Jurkat, Clone E6-1 (cell line): ENCODE data around the gene TIMM44.

Experiments used
- DNase-seq: peaks from one replicate; pipeline ENCODE4 v3.0.0-alpha.2; 2011; ENCODE audit warnings: low read depth, low spot score
- H3K4me3 ChIP-seq: 2 replicates; pipeline ENCODE4 v1.5.1; 2011; ENCODE audit warnings: mild to moderate bottlenecking, low read length, control low read depth, moderate library complexity

The TIMM44 gene

GRCh38 chr19:7928741-7929701, 14.4 kb downstream of the TIMM44 start:
- DNase-seq = peak; percentile 72
- no peak overlapping the region for H3K4me3 ChIP-seq

GRCh38 chr19:7928334-7928706, 15.1 kb downstream of the TIMM44 start:
- H3K4me3 ChIP-seq = no peak overlapping the region

DNA sequence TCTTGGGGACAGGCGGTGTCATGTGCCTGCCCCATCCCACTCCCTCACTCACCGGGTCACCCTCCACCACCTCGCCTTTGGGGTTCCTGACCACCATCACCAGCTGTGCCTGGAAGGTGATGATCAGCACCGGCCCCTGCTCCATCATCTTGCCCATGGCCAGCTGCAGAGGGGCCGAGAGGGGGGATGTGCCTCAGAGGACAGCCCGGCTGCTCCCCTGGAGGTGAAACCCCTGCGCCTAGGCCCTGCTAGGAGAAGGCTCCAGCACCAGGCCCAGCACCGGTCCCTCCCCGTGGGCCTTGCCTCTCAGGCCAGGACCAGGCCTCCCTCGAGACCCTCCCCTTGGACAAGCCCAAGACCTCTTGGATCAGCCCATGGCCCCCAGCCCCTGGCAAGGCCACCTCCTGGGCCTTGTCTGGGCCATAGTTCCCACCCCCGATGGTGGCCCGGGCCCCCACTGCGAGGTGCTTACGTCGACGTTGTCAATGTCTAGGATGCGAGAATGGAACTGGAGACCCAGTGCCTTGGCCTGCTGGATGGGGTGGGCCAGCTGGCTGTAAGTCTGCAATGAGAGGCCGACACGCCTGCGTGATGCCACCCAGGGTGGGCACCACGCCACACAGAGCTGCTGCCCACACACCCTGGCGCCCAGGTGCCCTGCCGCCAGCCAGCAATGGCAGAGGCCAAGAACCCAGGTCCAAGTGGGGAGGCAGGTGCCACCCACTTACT, 15.7 kb downstream of the TIMM44 start:
- H3K4me3 ChIP-seq = no peak overlapping the region
- no peak for DNase-seq

More at GRCh38 chr19:7928334-7928706, 15.1 kb downstream of the TIMM44 start:
- no peak for DNase-seq

- no peak overlapping the region for H3K4me3 ChIP-seq
These were observed 16.5 kb downstream of the TIMM44 start for GRCh38 chr19:7926727-7927604.

DNA sequence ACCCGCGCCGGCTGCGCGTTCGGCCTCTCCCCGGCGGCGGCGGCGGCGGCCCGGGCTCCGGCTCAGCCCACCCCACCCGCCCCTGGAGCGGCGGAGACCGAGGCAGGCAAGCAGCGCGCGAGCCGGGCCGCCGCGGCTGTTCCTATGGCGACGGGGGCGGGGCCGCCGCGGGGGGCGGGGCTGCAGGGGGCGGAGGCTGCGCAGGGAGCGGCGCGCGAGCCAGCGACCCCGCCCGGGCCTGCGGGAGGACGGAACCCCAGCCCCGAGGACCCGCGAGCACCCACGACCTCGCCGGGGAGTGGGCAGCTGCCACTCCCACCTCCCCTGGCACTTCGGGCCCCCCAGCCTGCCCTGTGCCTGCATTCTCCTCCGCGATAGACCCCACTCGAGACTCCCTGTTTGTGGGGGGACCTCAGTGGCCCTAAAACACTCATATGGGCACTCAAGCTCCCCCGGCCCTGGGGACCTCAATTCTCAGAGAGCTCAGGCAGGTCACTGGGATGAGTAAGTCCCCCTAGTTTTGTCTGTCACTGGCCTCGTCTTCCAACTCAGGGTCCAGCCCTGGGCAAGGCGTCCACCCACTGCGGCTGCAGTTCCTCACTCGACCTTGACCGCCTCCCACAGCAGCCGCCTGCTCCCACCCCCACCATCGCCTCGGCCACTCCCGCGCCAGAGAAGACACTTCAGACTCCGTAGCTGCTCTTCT, 17.3 kb downstream of the TIMM44 start, which contains the start of gene CTXN1:
TSS of gene CTXN1 (minus strand) at position 115 of the 706 bp plus-strand sequence. CDS start 597 bp downstream, outside the sequence.
- peak within 1 kb of the TSS; percentile 33 for H3K4me3 ChIP-seq
- no peak for DNase-seq

More at GRCh38 chr19:7926727-7927604, 16.5 kb downstream of the TIMM44 start:
- no peak for DNase-seq

DNA sequence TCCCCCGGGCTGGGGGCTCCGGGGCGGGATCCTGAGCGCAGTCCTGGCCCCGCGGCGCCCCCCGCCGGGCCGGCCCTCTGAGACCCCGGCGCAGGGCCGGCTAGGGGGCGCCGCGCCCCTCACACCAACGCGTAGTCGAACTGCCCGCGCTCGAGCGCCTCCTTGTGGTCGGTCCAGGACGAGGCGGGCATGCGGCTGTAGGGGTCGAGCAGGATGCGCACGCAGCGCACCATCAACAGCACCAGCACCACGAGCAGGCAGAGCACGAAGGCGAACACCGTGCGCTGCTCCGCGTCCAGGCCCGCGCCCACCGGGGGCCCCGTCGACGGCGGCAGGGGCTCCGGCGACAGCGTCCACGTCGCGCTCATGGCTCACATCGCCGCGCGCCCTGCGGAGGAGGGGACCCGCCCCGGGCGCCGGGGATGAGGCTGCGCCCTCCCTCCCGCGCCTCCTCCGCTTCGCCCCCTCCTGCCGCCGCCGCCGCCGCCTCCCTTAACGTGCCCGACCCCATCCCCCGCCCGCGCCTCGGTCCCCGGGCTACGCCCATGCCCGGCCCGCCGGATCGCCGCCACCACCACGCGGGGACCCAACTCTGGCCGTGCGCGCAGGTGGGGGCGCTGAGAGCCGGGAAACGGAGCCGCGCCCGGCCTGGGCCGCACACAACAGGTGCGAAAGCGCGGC, 18.2 kb downstream of the TIMM44 start:
- DNase-seq = peak; percentile 69
- H3K4me3 ChIP-seq = peak overlapping the region; percentile 33

- no peak overlapping the region for H3K4me3 ChIP-seq
These were observed 18.8 kb downstream of the TIMM44 start for GRCh38 chr19:7924651-7925170.

DNA sequence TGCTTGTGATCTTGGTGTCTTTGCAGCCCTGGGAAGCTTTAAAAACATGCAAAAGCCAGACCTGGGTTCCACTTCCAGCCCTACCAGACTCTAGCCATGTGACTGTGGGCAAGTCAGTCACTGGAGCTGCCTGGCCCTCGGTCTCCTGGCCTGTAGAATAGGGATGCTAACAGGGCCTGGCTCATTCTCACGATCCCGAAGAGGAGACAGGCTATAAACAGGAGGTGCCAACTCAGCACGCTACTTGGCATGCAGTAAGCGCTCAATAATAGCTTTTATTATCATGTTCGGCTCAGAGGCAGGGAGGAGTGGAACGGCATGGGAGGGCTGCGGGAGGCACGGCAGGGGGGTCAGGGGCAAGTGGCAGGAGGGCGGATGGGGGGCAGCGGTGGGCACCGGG, 19.2 kb downstream of the TIMM44 start:
- no peak overlapping the region for H3K4me3 ChIP-seq
- no peak for DNase-seq

More at GRCh38 chr19:7924651-7925170, 18.8 kb downstream of the TIMM44 start:
- DNase-seq = no peak

GRCh38 chr19:7923295-7924191, 19.9 kb downstream of the TIMM44 start:
- no peak overlapping the region for H3K4me3 ChIP-seq

DNA sequence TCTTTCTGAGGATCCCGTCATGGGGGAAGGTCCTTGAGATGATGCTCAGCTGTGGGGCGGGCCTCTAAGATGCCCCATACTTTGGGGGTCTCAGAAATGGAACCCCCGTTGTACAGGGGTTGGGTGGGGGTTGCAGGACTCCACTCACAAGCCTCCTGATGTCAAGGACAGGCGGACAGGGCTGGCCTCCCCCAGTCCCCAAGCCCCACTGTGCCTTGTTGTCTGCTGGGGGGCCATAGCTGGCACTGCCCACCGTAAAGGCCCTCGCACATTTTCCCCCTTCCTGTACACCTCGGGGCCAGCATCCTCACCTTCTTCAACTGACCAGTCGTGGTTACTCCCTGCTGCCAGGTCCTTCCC, 20.6 kb downstream of the TIMM44 start:
- no peak overlapping the region for H3K4me3 ChIP-seq
- DNase-seq = no peak

More at GRCh38 chr19:7923295-7924191, 19.9 kb downstream of the TIMM44 start:
- DNase-seq = no peak

GRCh38 chr19:7921967-7922835, 21.3 kb downstream of the TIMM44 start:
- H3K4me3 ChIP-seq = no peak overlapping the region
- no peak for DNase-seq

DNA sequence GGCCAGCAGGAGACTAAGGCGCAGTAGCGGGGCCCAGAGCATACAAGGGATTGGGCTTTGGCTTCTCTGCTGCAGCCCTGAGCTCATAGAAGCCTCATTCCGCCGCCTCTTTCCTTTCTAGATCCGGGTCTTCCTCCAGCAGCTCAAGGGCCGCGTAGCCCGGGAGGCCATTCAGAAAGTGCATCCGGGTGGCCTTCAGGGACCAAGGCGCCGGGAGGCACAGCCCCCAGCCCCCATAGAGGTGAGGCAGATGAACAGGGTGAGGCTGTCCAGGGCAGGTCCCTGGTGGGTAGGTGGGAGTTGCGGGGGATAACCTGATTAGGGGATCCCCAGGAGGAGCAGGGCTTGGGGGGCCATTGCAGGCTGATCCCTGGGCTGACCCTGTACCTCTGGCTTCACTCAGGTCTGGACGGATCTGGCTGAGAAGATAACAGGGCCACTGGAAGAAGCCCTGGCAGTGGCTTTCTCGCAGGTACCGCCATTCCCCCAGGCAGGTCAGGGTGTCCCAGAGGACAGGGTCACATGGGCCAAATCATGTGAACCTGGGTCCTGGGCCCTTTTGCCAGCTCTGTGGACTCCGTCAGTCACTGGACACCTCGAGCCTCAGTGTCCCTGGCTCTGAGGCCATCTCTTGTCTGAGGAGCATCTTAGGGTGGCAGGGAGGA, 22.0 kb downstream of the TIMM44 start:
- DNase-seq = no peak
- H3K4me3 ChIP-seq = peak overlapping the region; percentile 55

- peak overlapping the region; percentile 67 for H3K4me3 ChIP-seq
- DNase-seq = peak; percentile 89
These were observed 22.8 kb downstream of the TIMM44 start for GRCh38 chr19:7920519-7921301.

DNA sequence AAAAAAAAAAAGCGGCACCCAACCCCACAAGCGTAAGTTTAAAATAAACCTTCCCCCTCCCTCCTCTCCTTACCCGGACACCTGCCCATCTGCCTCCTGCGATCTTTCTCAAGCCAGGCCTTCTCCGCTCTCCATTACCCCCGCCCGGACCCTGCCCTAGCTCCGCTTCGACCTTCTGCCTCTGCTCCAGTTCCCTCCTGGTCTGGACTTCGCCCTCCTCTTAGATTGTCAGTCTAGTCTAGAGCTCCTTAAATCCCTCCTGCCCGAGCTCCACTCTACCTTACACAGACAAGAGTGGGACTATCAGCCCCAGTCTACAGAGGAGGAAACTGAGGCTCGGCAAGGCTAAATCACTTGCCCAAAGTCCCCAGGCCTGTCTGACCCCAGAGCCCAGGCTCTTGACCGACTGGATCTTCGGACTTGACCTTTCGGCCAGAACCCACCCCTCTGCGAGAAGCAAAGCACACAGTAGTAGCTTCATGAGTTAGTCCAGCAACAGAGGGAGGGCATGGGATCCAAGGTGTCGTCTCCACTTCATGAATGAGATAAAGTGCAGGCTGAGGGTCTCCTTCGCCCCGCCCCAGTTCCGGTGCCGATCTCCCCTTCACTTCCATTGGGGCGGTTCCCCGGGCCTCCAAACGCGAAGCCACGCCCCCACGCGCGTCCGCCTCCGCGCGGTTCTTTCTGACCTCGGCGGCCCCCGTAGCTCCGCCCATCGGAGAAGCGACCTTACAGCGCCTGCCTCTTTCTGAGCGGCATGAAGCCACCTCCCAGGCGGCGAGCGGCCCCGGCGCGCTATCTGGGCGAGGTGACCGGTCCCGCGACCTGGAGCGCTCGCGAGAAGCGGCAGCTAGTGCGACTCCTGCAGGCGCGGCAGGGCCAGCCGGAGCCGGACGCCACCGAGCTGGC, 23.6 kb downstream of the TIMM44 start, which contains the start of gene SNAPC2:
TSS of gene SNAPC2 (plus strand) at position 729 of the 909 bp plus-strand sequence. CDS start at position 758, 29 bp downstream.
- peak within 1 kb of the TSS; percentile 67 for H3K4me3 ChIP-seq
- peak; percentile 93 for DNase-seq
